ENCODE results near the gene FSD1L. TPM values are rescaled to one million over a fixed set of nuclear protein-coding genes. Genes with fewer than 3 reads are reported as not detected.

Gene FSD1L
- total RNA-seq (ENCODE audit: unreplicated experiment) = 5.6 TPM
- long read RNA-seq = 0 reads

- H3K27me3 Mint-ChIP-seq (ENCODE audit: unreplicated experiment) = peaks cover 5% of the 10 kb centered on the region
- peaks cover 28% of the 10 kb centered on the region for H3K4me1 Mint-ChIP-seq (ENCODE audit: unreplicated experiment)
- TF ChIP-seq, protein P1, sequence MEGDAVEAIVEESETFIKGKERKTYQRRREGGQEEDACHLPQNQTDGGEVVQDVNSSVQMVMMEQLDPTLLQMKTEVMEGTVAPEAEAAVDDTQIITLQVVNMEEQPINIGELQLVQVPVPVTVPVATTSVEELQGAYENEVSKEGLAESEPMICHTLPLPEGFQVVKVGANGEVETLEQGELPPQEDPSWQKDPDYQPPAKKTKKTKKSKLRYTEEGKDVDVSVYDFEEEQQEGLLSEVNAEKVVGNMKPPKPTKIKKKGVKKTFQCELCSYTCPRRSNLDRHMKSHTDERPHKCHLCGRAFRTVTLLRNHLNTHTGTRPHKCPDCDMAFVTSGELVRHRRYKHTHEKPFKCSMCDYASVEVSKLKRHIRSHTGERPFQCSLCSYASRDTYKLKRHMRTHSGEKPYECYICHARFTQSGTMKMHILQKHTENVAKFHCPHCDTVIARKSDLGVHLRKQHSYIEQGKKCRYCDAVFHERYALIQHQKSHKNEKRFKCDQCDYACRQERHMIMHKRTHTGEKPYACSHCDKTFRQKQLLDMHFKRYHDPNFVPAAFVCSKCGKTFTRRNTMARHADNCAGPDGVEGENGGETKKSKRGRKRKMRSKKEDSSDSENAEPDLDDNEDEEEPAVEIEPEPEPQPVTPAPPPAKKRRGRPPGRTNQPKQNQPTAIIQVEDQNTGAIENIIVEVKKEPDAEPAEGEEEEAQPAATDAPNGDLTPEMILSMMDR (IDR thresholded peaks at IDR 0.05; ENCODE audit: unreplicated experiment) = no peak
- no peaks in the 10 kb centered on the region for H3K9me3 Mint-ChIP-seq (ENCODE audit: unreplicated experiment)
- peak; percentile 76 for DNase-seq (ENCODE audit: low spot score)
- H3K27ac Mint-ChIP-seq (ENCODE audit: unreplicated experiment) = peak within 1 kb of the TSS; percentile 61
- peak within 1 kb of the TSS; percentile 96 for H3K4me3 Mint-ChIP-seq (ENCODE audit: unreplicated experiment)
- H3K36me3 Mint-ChIP-seq (ENCODE audit: low read depth, unreplicated experiment) = no peaks in the 10 kb centered on the region
These were observed at the start of gene FSD1L for GRCh38 chr9:105447814-105448812. Gene FSD1L, plus strand, starts transcription at chr9:105448034. Its CDS starts 187 bp downstream, at chr9:105448221.

DNA sequence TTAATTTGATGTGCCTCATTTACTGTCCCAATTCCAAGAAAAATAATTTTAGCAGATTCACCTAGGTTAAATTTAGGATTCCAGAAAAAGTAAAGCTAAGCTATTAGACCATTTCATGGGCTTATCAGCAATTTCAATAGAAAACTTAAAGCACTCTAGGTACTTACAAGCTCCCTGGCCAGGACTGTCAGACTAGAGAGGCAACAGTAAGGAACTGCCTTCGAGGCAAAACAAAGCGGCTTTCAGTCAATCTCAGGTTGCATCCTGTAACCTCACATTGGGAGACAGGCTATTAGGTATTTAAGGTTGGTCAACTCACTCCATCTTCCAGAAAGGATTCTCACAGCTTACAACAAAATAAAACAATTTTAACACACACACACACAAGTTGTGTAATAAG lies 48.7 kb upstream of the FSD1L start:
- DNase-seq (ENCODE audit: low spot score) = no peak
- Mint-ChIP-seq H3K4me3 (ENCODE audit: unreplicated experiment) (no peak overlapping the region), H3K9me3 (ENCODE audit: unreplicated experiment) (no peaks in the 10 kb centered on the region), H3K27ac (ENCODE audit: unreplicated experiment) (no peak overlapping the region), H3K36me3 (ENCODE audit: low read depth, unreplicated experiment) (no peaks in the 10 kb centered on the region), H3K27me3 (ENCODE audit: unreplicated experiment) (peaks cover 1% of the 10 kb centered on the region), H3K4me1 (ENCODE audit: unreplicated experiment) (peaks cover 21% of the 10 kb centered on the region)
- TF ChIP-seq, protein P1 (IDR thresholded peaks at IDR 0.05; ENCODE audit: unreplicated experiment) = no peak

DNA sequence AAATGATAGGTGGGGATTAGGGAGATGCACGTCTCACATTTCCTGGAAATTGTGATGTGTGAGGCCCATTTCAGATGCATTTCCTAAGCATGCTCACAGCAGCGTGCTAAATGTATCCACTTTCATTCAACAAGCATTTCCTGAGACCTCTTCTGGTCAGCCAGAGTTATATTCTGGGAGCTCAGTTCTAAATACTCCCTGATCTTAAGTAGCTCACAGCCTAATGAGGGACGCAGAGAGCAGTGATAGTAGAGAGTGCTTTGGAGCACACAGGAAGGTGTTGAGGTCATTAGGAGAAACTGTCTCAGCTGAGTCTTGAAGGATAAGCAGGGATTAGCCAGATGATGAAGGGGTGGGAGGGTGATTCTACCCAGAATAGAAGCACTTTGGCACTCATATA lies 46.2 kb upstream of the FSD1L start:
- Mint-ChIP-seq H3K4me3 (ENCODE audit: unreplicated experiment) (no peak overlapping the region), H3K27ac (ENCODE audit: unreplicated experiment) (no peak overlapping the region), H3K36me3 (ENCODE audit: low read depth, unreplicated experiment) (no peaks in the 10 kb centered on the region), H3K27me3 (ENCODE audit: unreplicated experiment) (peaks cover 3% of the 10 kb centered on the region), H3K9me3 (ENCODE audit: unreplicated experiment) (no peaks in the 10 kb centered on the region), H3K4me1 (ENCODE audit: unreplicated experiment) (peaks cover 26% of the 10 kb centered on the region)
- TF ChIP-seq, protein P1 (IDR thresholded peaks at IDR 0.05; ENCODE audit: unreplicated experiment) = no peak
- DNase-seq (ENCODE audit: low spot score) = no peak

GRCh38 chr9:105403552-105404248 lies 44.1 kb upstream of the FSD1L start:
- Mint-ChIP-seq H3K4me3 (ENCODE audit: unreplicated experiment) (no peak overlapping the region), H3K9me3 (ENCODE audit: unreplicated experiment) (no peaks in the 10 kb centered on the region), H3K27ac (ENCODE audit: unreplicated experiment) (peak overlapping the region; percentile 24), H3K4me1 (ENCODE audit: unreplicated experiment) (peaks cover 25% of the 10 kb centered on the region), H3K36me3 (ENCODE audit: low read depth, unreplicated experiment) (no peaks in the 10 kb centered on the region), H3K27me3 (ENCODE audit: unreplicated experiment) (peaks cover 1% of the 10 kb centered on the region)
- TF ChIP-seq, protein P1 (IDR thresholded peaks at IDR 0.05; ENCODE audit: unreplicated experiment) = no peak
- no peak for DNase-seq (ENCODE audit: low spot score)

Measured in endothelial cell (in vitro differentiated cells).